ENCODE data around the gene TDRD3.
"Not testable (repeated sequence)": the region's sequence is repeated elsewhere in the genome, so short reads cannot be mapped to it uniquely, and the experiment has no call there.

The TDRD3 gene

GRCh38 chr13:60396783-60397703, at the start of gene TDRD3:
Gene TDRD3 (plus strand): TSS chr13:60397220. CDS start chr13:60397365, 145 bp downstream.
- peak; percentile 85 for DNase-seq (ENCODE audit: low spot score)

GRCh38 chr13:60347690-60348089, 49.3 kb upstream of the TDRD3 start:
- no peak for DNase-seq (ENCODE audit: low spot score)

- no peak for DNase-seq (ENCODE audit: low spot score)
Measured at GRCh38 chr13:60348097-60348496, 48.9 kb upstream of the TDRD3 start.

- DNase-seq (ENCODE audit: low spot score), result no peak
Measured at GRCh38 chr13:60351326-60351725, 45.7 kb upstream of the TDRD3 start.

GRCh38 chr13:60351855-60352615, 45.0 kb upstream of the TDRD3 start:
- no peak for DNase-seq (ENCODE audit: low spot score)

GRCh38 chr13:60352644-60353043, 44.4 kb upstream of the TDRD3 start:
- no peak for DNase-seq (ENCODE audit: low spot score)

- DNase-seq (ENCODE audit: low spot score), result no peak
Measured at GRCh38 chr13:60355056-60355455, 42.0 kb upstream of the TDRD3 start.

- DNase-seq (ENCODE audit: low spot score), result no peak
Measured at GRCh38 chr13:60356970-60357369, 40.0 kb upstream of the TDRD3 start.

- no peak for DNase-seq (ENCODE audit: low spot score)
Measured at GRCh38 chr13:60358453-60358852, 38.6 kb upstream of the TDRD3 start.

- DNase-seq (ENCODE audit: low spot score), result no peak
Measured at GRCh38 chr13:60363288-60363687, 33.7 kb upstream of the TDRD3 start.

- DNase-seq (ENCODE audit: low spot score), result no peak
Measured at GRCh38 chr13:60369242-60369641, 27.8 kb upstream of the TDRD3 start.

- peak; percentile 4 for DNase-seq (ENCODE audit: low spot score)
Measured at GRCh38 chr13:60370343-60370742, 26.7 kb upstream of the TDRD3 start.

GRCh38 chr13:60372141-60372540, 24.9 kb upstream of the TDRD3 start:
- no peak for DNase-seq (ENCODE audit: low spot score)

- not testable (repeated sequence) for DNase-seq (ENCODE audit: low spot score)
Measured at GRCh38 chr13:60379282-60379681, 17.7 kb upstream of the TDRD3 start.

- DNase-seq (ENCODE audit: low spot score), result no peak
Measured at GRCh38 chr13:60379837-60380565, 17.0 kb upstream of the TDRD3 start.

GRCh38 chr13:60384911-60385310, 12.1 kb upstream of the TDRD3 start:
- no peak for DNase-seq (ENCODE audit: low spot score)

- DNase-seq (ENCODE audit: low spot score), result no peak
Measured at GRCh38 chr13:60386250-60386649, 10.8 kb upstream of the TDRD3 start.

- DNase-seq (ENCODE audit: low spot score), result no peak
Measured at GRCh38 chr13:60392131-60392530, 4.9 kb upstream of the TDRD3 start.

- peak; percentile 93 for DNase-seq (ENCODE audit: low spot score)
Measured at GRCh38 chr13:60395971-60396782, 843 bp upstream of the TDRD3 start.

- peak; percentile 44 for DNase-seq (ENCODE audit: low spot score)
Measured at GRCh38 chr13:60397704-60398378, 821 bp downstream of the TDRD3 start.

- no peak for DNase-seq (ENCODE audit: low spot score)
Measured at GRCh38 chr13:60398379-60398891, 1.4 kb downstream of the TDRD3 start.
